ENCODE data around the gene LGALS9B. TPM values are rescaled to one million over a fixed set of nuclear protein-coding genes. Genes with fewer than 3 reads are reported as not detected.
"Not testable (repeated sequence)": the region's sequence is repeated elsewhere in the genome, so short reads cannot be mapped to it uniquely, and the experiment has no call there.

LGALS9B gene
- total and polyA plus RNA-seq, 2 donors (not counting 1 experiment from before 2014, with no cell fraction given): not detected

DNA sequence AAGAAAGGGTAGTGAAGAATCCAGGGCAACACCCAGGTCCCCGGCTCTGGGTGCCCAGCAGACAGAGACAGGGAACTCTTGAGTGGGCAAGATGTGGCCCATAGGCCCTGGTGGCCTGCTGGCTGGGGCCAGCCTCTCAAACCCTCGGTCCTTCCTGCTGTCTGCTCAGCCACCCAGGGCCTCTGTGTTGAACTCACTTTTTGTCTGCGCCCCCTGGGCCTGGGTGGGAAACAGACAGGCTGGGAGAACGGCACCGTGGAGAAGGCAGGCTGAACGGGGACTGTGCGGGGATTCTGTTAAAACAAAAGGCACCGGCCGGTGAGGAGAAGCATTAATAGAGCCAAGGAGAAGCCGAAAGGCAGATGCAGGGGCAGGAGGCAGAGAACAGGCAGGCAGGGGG, 12.2 kb downstream of the LGALS9B start:
- H3K4me3 ChIP-seq (ENCODE audit: control extremely low read depth in 1 of 5, extremely low read depth in 1 of 5, insufficient read depth in 1 of 5, low read depth in 2 of 5, low read length in 4 of 5); H3K79me2 ChIP-seq (ENCODE audit: control insufficient read depth, insufficient read depth, low read length); ATAC-seq (ENCODE audit: low read depth); intact Hi-C loops (cut with micrococcal nuclease); H3K27me3 Mint-ChIP-seq; DNase-seq; H3K4me3 Mint-ChIP-seq; H3K36me3 ChIP-seq (replicated peaks in 1 of 2; ENCODE audit: control extremely low read depth in 1 of 2, control insufficient read depth in 1 of 2, extremely low read depth in 1 of 2, insufficient read depth in 2 of 2, low read length in 1 of 2); H2AFZ ChIP-seq (ENCODE audit: insufficient read depth, low read depth, low read length, poor library complexity, severe bottlenecking); H3K27me3 ChIP-seq (replicated peaks in 1 of 4; ENCODE audit: control extremely low read depth in 1 of 4, control insufficient read depth in 3 of 4, insufficient read depth in 4 of 4, low read length in 3 of 4); CTCF ChIA-PET; H3K27ac Mint-ChIP-seq; H3K27ac ChIP-seq (ENCODE audit: low read length in 2 of 2); H3K9me3 ChIP-seq (ENCODE audit: control extremely low read depth in 1 of 3, control insufficient read depth in 2 of 3, insufficient read depth in 1 of 3, low read length in 2 of 3); H3K4me1 ChIP-seq (ENCODE audit: control insufficient read depth in 2 of 2, insufficient read depth in 2 of 2, low read length in 2 of 2); H3K9me3 Mint-ChIP-seq (ENCODE audit: insufficient read depth); H3K4me1 Mint-ChIP-seq; H3K9ac ChIP-seq (ENCODE audit: low read length); H3K4me2 ChIP-seq (replicated peaks; ENCODE audit: low read depth, low read length, poor library complexity, severe bottlenecking); POLR2A ChIA-PET; H4K20me1 ChIP-seq (ENCODE audit: control insufficient read depth, insufficient read depth, low read length, poor library complexity, severe bottlenecking): not testable (repeated sequence)
- WGBS (ENCODE audit: insufficient coverage): no CpG with 5 or more reads among the region's 10 CpGs

GRCh38 chr17:20453820-20454434, 13.4 kb downstream of the LGALS9B start:
- H3K4me2 ChIP-seq (replicated peaks; ENCODE audit: low read depth, low read length, poor library complexity, severe bottlenecking); H3K9me3 Mint-ChIP-seq (ENCODE audit: insufficient read depth); DNase-seq; POLR2A ChIA-PET; H3K4me3 ChIP-seq (ENCODE audit: control extremely low read depth in 1 of 5, extremely low read depth in 1 of 5, insufficient read depth in 1 of 5, low read depth in 2 of 5, low read length in 4 of 5); H3K79me2 ChIP-seq (ENCODE audit: control insufficient read depth, insufficient read depth, low read length); H2AFZ ChIP-seq (ENCODE audit: insufficient read depth, low read depth, low read length, poor library complexity, severe bottlenecking); H3K4me1 ChIP-seq (ENCODE audit: control insufficient read depth in 2 of 2, insufficient read depth in 2 of 2, low read length in 2 of 2); H3K9me3 ChIP-seq (ENCODE audit: control extremely low read depth in 1 of 3, control insufficient read depth in 2 of 3, insufficient read depth in 1 of 3, low read length in 2 of 3); H3K27me3 Mint-ChIP-seq; H4K20me1 ChIP-seq (ENCODE audit: control insufficient read depth, insufficient read depth, low read length, poor library complexity, severe bottlenecking); CTCF ChIA-PET; H3K36me3 ChIP-seq (replicated peaks in 1 of 2; ENCODE audit: control extremely low read depth in 1 of 2, control insufficient read depth in 1 of 2, extremely low read depth in 1 of 2, insufficient read depth in 2 of 2, low read length in 1 of 2); H3K4me1 Mint-ChIP-seq; intact Hi-C loops (cut with micrococcal nuclease); H3K27ac Mint-ChIP-seq; H3K27me3 ChIP-seq (replicated peaks in 1 of 4; ENCODE audit: control extremely low read depth in 1 of 4, control insufficient read depth in 3 of 4, insufficient read depth in 4 of 4, low read length in 3 of 4); ATAC-seq (ENCODE audit: low read depth); H3K4me3 Mint-ChIP-seq; H3K27ac ChIP-seq (ENCODE audit: low read length in 2 of 2); H3K9ac ChIP-seq (ENCODE audit: low read length): not testable (repeated sequence)
- WGBS (ENCODE audit: insufficient coverage): no CpG with 5 or more reads among the region's 11 CpGs

GRCh38 chr17:20450852-20451251, 16.5 kb downstream of the LGALS9B start:
- H4K20me1 ChIP-seq (ENCODE audit: control insufficient read depth, insufficient read depth, low read length, poor library complexity, severe bottlenecking); H3K9me3 Mint-ChIP-seq (ENCODE audit: insufficient read depth); H3K4me2 ChIP-seq (replicated peaks; ENCODE audit: low read depth, low read length, poor library complexity, severe bottlenecking); H3K27me3 ChIP-seq (replicated peaks in 1 of 4; ENCODE audit: control extremely low read depth in 1 of 4, control insufficient read depth in 3 of 4, insufficient read depth in 4 of 4, low read length in 3 of 4); ATAC-seq (ENCODE audit: low read depth); H3K27me3 Mint-ChIP-seq; DNase-seq; H2AFZ ChIP-seq (ENCODE audit: insufficient read depth, low read depth, low read length, poor library complexity, severe bottlenecking); POLR2A ChIA-PET; H3K4me1 ChIP-seq (ENCODE audit: control insufficient read depth in 2 of 2, insufficient read depth in 2 of 2, low read length in 2 of 2); intact Hi-C loops (cut with micrococcal nuclease); H3K36me3 ChIP-seq (replicated peaks in 1 of 2; ENCODE audit: control extremely low read depth in 1 of 2, control insufficient read depth in 1 of 2, extremely low read depth in 1 of 2, insufficient read depth in 2 of 2, low read length in 1 of 2); H3K27ac Mint-ChIP-seq; CTCF ChIA-PET; H3K4me3 Mint-ChIP-seq; H3K27ac ChIP-seq (ENCODE audit: low read length in 2 of 2); H3K79me2 ChIP-seq (ENCODE audit: control insufficient read depth, insufficient read depth, low read length); H3K9me3 ChIP-seq (ENCODE audit: control extremely low read depth in 1 of 3, control insufficient read depth in 2 of 3, insufficient read depth in 1 of 3, low read length in 2 of 3); H3K4me1 Mint-ChIP-seq; H3K9ac ChIP-seq (ENCODE audit: low read length); H3K4me3 ChIP-seq (ENCODE audit: control extremely low read depth in 1 of 5, extremely low read depth in 1 of 5, insufficient read depth in 1 of 5, low read depth in 2 of 5, low read length in 4 of 5): not testable (repeated sequence)
- WGBS (ENCODE audit: insufficient coverage): no CpG with 5 or more reads among the region's 12 CpGs

DNA sequence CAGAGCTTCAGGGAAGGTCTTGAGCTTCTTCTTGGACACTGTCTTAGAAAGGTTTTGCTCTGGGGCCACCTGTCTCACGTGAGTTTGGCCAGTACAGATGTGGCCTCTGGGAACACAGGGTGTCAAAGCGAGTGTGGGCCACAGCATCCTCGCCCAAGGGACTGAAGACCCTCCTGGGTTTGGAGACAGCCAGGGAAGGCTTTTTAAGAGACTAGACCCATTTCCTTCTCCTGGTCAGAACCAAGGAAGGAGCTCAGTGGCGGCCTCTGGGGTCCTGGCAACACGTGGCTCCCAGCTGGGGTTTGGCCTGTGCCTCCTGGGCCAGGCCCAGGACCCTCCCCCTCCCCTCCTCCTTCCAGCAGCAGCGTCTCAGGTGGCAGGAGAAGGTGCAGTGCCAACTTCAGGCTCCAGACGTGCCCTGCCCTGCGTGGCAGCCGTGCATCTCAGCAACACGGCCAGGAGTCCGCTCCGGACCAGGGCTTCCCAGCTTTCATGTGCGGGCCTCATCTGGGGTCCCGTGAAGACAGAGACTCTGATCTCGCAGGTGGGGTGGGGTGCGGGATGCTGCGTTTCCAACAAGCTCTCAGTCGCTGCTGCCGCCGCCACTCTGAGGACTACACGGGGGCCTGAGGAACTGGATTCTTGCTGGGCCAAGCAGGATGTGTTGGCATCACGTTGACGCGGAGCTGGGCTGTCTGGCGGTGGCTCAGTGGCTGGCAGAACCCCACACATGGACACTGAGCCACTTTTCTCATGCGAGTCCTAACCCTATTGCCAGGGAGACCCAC, 19.6 kb downstream of the LGALS9B start:
- ATAC-seq (ENCODE audit: low read depth); H3K27ac ChIP-seq (ENCODE audit: low read length in 2 of 2); H3K4me1 ChIP-seq (ENCODE audit: control insufficient read depth in 2 of 2, insufficient read depth in 2 of 2, low read length in 2 of 2); H3K27me3 Mint-ChIP-seq; intact Hi-C loops (cut with micrococcal nuclease); H3K9ac ChIP-seq (ENCODE audit: low read length); H3K36me3 ChIP-seq (replicated peaks in 1 of 2; ENCODE audit: control extremely low read depth in 1 of 2, control insufficient read depth in 1 of 2, extremely low read depth in 1 of 2, insufficient read depth in 2 of 2, low read length in 1 of 2); POLR2A ChIA-PET; CTCF ChIA-PET; H3K27ac Mint-ChIP-seq; H3K27me3 ChIP-seq (replicated peaks in 1 of 4; ENCODE audit: control extremely low read depth in 1 of 4, control insufficient read depth in 3 of 4, insufficient read depth in 4 of 4, low read length in 3 of 4); H4K20me1 ChIP-seq (ENCODE audit: control insufficient read depth, insufficient read depth, low read length, poor library complexity, severe bottlenecking); H3K79me2 ChIP-seq (ENCODE audit: control insufficient read depth, insufficient read depth, low read length); H3K4me3 ChIP-seq (ENCODE audit: control extremely low read depth in 1 of 5, extremely low read depth in 1 of 5, insufficient read depth in 1 of 5, low read depth in 2 of 5, low read length in 4 of 5); H3K4me3 Mint-ChIP-seq; DNase-seq; H2AFZ ChIP-seq (ENCODE audit: insufficient read depth, low read depth, low read length, poor library complexity, severe bottlenecking); H3K4me1 Mint-ChIP-seq; H3K9me3 ChIP-seq (ENCODE audit: control extremely low read depth in 1 of 3, control insufficient read depth in 2 of 3, insufficient read depth in 1 of 3, low read length in 2 of 3); H3K9me3 Mint-ChIP-seq (ENCODE audit: insufficient read depth); H3K4me2 ChIP-seq (replicated peaks; ENCODE audit: low read depth, low read length, poor library complexity, severe bottlenecking): not testable (repeated sequence)
- WGBS (ENCODE audit: insufficient coverage): 95% methylated on average over 17 of the region's 26 CpGs

All from B cell (primary cell).